Calu3 (cell line): ENCODE results near the gene MRPS25. TPM values are rescaled to one million over a fixed set of nuclear protein-coding genes. Genes with fewer than 3 reads are reported as not detected.

Experiments
- BruUV-seq: library from RNA; stranded (reverse); fragments of 400-500 nt; replicated peaks from 2 replicates; lab custom pipeline; 2021; lab: Mats Ljungman, UMichigan
- CTCF ChIA-PET: fragments of 300-600 bp; sonication (Branson Sonifier 250); formaldehyde crosslinking; loops from one replicate; lab custom pipeline; 2022; ENCODE audit warnings: antibody characterized with exemption; lab: Charles Lee
- DNase-seq: peaks from one replicate; pipeline ENCODE4 v3.0.0; 2022
- H3K27ac Mint-ChIP-seq: one replicate; pipeline ENCODE4 v1.8.0; 2022; ENCODE audit warnings: mixed read lengths; ENCODE audit not compliant: unreplicated experiment
- H3K27me3 Mint-ChIP-seq: one replicate; pipeline ENCODE4 v1.8.0; 2022; ENCODE audit warnings: mixed read lengths; ENCODE audit not compliant: unreplicated experiment
- H3K36me3 Mint-ChIP-seq: one replicate; pipeline ENCODE4 v1.8.0; 2022; ENCODE audit warnings: mild to moderate bottlenecking, moderate library complexity, mixed read lengths; ENCODE audit not compliant: insufficient read depth, unreplicated experiment
- H3K4me1 Mint-ChIP-seq: one replicate; pipeline ENCODE4 v1.8.0; 2022; ENCODE audit warnings: mild to moderate bottlenecking, low read depth, mixed read lengths; ENCODE audit not compliant: unreplicated experiment
- H3K4me3 Mint-ChIP-seq: one replicate; pipeline ENCODE4 v1.8.0; 2022; ENCODE audit warnings: mild to moderate bottlenecking, low read depth, moderate library complexity, mixed read lengths; ENCODE audit not compliant: unreplicated experiment
- H3K9me3 Mint-ChIP-seq: one replicate; pipeline ENCODE4 v1.8.0; 2022; ENCODE audit warnings: low read depth, mixed read lengths; ENCODE audit not compliant: unreplicated experiment
- CTCF ChIP-seq: fragments of 200-600 bp; IDR thresholded peaks from one replicate; pipeline ENCODE4 v1.8.0; 2022; ENCODE audit warnings: antibody characterized with exemption; ENCODE audit not compliant: unreplicated experiment
- intact Hi-C: fragments of 100-400 bp; cut with micrococcal nuclease; formaldehyde crosslinking; loops from one replicate; pipeline ENCODE4 v1.10.0; 2022; ENCODE audit not compliant: unreplicated experiment
- total RNA-seq: library from RNA; stranded (reverse); gene quantifications from 2 replicates; pipeline ENCODE4 v1.2.3, GENCODE V29; 2022

Gene MRPS25
- total RNA-seq, 1 experiment from 2014 or later: 51.8 TPM

GRCh38 chr3:15064299-15064834, 748 bp downstream of the MRPS25 start:
- peak overlapping the region; percentile 92 for H3K4me3 Mint-ChIP-seq
- TSS peak; percentile 52 for BruUV-seq
- intact Hi-C loops: no loop called here
- CTCF ChIA-PET: interaction anchor here (1.7 kb wide), 1 partner anchor 13 kb away, joined by 8 read pairs; no protein-coding TSS in a partner anchor
- H3K27me3 Mint-ChIP-seq: no peaks in the 10 kb centered on the region
- TF ChIP-seq CTCF: no peak
- H3K27ac Mint-ChIP-seq: no peak overlapping the region
- H3K36me3 Mint-ChIP-seq: peaks cover 17% of the 10 kb centered on the region
- H3K4me1 Mint-ChIP-seq: peaks cover 14% of the 10 kb centered on the region
- H3K9me3 Mint-ChIP-seq: no peaks in the 10 kb centered on the region
- DNase-seq: no peak

GRCh38 chr3:15063656-15064286, 1.3 kb downstream of the MRPS25 start:
- Mint-ChIP-seq H3K27ac (no peak overlapping the region), H3K4me1 (peaks cover 14% of the 10 kb centered on the region), H3K27me3 (no peaks in the 10 kb centered on the region), H3K4me3 (peak overlapping the region; percentile 92), H3K9me3 (no peaks in the 10 kb centered on the region), H3K36me3 (peaks cover 21% of the 10 kb centered on the region)
- no peak for DNase-seq
- intact Hi-C loops: no loop called here
- CTCF ChIA-PET: interaction anchor here (1.7 kb wide), 1 partner anchor 12 kb away, joined by 8 read pairs; no protein-coding TSS in a partner anchor
- no peak for TF ChIP-seq CTCF
- BruUV-seq: no TSS peak

- Mint-ChIP-seq H3K4me1 (peaks cover 14% of the 10 kb centered on the region), H3K27me3 (no peaks in the 10 kb centered on the region), H3K36me3 (peaks cover 26% of the 10 kb centered on the region), H3K27ac (no peak overlapping the region), H3K9me3 (no peaks in the 10 kb centered on the region), H3K4me3 (peak overlapping the region; percentile 92)
- TF ChIP-seq CTCF: no peak
- no peak for DNase-seq
- intact Hi-C loops: no loop called here
- CTCF ChIA-PET: no interaction called here
- no TSS peak for BruUV-seq
These were observed 1.9 kb downstream of the MRPS25 start for GRCh38 chr3:15063238-15063637.

- intact Hi-C loops: no loop called here
- BruUV-seq: no TSS peak
- Mint-ChIP-seq H3K4me1 (peaks cover 17% of the 10 kb centered on the region), H3K27me3 (no peaks in the 10 kb centered on the region), H3K9me3 (no peaks in the 10 kb centered on the region), H3K27ac (no peak overlapping the region), H3K36me3 (peaks cover 23% of the 10 kb centered on the region), H3K4me3 (no peak overlapping the region)
- no peak for TF ChIP-seq CTCF
- DNase-seq: no peak
- CTCF ChIA-PET: no interaction called here
These were observed 5.1 kb downstream of the MRPS25 start for GRCh38 chr3:15060029-15060428.
